Measurements from ENCODE around the gene ADAMTS4.

GRCh38 chr1:161177112-161177935, 21.5 kb downstream of the ADAMTS4 start, which contains the start of gene B4GALT3:
- TF ChIP-seq, protein P1, sequence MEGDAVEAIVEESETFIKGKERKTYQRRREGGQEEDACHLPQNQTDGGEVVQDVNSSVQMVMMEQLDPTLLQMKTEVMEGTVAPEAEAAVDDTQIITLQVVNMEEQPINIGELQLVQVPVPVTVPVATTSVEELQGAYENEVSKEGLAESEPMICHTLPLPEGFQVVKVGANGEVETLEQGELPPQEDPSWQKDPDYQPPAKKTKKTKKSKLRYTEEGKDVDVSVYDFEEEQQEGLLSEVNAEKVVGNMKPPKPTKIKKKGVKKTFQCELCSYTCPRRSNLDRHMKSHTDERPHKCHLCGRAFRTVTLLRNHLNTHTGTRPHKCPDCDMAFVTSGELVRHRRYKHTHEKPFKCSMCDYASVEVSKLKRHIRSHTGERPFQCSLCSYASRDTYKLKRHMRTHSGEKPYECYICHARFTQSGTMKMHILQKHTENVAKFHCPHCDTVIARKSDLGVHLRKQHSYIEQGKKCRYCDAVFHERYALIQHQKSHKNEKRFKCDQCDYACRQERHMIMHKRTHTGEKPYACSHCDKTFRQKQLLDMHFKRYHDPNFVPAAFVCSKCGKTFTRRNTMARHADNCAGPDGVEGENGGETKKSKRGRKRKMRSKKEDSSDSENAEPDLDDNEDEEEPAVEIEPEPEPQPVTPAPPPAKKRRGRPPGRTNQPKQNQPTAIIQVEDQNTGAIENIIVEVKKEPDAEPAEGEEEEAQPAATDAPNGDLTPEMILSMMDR (conservative IDR thresholded peaks at IDR 0.05 in 1 of 2, IDR thresholded peaks at IDR 0.05 in 1 of 2; ENCODE audit: low read depth in 1 of 2, low read length in 2 of 2), result no peak
- no peak for TF ChIP-seq EZH2 (IDR thresholded peaks at IDR 0.05; ENCODE audit: low read length, missing control alignments)

Data from fibroblast of lung (primary cell).